ENCODE measurements around the gene GUSB. TPM values are rescaled to one million over a fixed set of nuclear protein-coding genes. Genes with fewer than 3 reads are reported as not detected.
A peak's percentile ranks its signal among the peaks of the same experiment; 100 is the strongest.
"Not testable (repeated sequence)": the region's sequence is repeated elsewhere in the genome, so short reads cannot be mapped to it uniquely, and the experiment has no call there.

GUSB gene
- total and polyA plus RNA-seq, 9 of the 15 experiments (the other 6 are each of a cell fraction or from before 2014, with no cell fraction given) = 22.7 to 102 (median 60.1) TPM

DNA sequence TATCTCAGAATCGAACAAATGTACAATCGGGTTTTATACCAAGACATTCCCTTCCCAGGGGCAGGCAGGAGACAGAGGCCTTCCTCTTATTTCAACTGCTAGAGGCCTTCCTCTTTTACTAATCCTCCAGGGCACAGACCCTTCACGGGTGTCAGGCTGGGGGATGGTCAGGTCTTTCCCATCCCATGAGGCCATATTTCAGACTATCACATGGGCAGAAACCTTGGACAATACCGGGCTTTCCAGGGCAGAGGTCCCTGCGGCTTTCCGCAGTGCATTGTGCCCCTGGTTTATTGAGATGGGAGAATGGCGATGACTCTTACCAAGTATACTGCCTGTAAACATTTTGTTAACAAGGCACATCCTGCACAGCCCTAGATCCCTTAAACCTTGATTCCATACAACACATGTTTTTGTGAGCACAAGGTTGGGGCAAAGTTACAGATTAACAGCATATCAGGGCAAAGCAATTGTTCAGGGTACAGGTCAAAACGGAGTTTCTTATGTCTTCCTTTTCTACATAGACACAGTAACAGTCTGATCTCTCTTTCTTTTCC lies 23.2 kb upstream of the GUSB start:
- in situ Hi-C loops (cut with MboI); intact Hi-C loops (cut with micrococcal nuclease); H3K9ac ChIP-seq (ENCODE audit: insufficient read depth in 1 of 2, low read depth in 2 of 2, low read length in 2 of 2); DNase-seq (ENCODE audit: extremely low read depth in 1 of 4, low spot score in 3 of 4); POLR2A ChIA-PET; H3K27me3 ChIP-seq (ENCODE audit: control insufficient read depth in 2 of 2, insufficient read depth in 2 of 2, low read length in 2 of 2); BruUV-seq (replicated peaks); FAIRE-seq; H3K36me3 ChIP-seq (ENCODE audit: control insufficient read depth, insufficient read depth, low read length); H3K4me1 ChIP-seq (replicated peaks in 1 of 2; ENCODE audit: control insufficient read depth in 2 of 2, insufficient read depth in 2 of 2, low read length in 2 of 2); H3K9me3 ChIP-seq (replicated peaks; ENCODE audit: control insufficient read depth, insufficient read depth, low read depth, low read length); H3K4me3 ChIP-seq; H3K9me1 ChIP-seq (ENCODE audit: control insufficient read depth, insufficient read depth, low read length); H3K27ac ChIP-seq (ENCODE audit: extremely low read depth, low read depth, low read length); ATAC-seq; CTCF ChIA-PET (ENCODE audit: low intra/inter-chr PET ratio); H3K79me2 ChIP-seq (ENCODE audit: control insufficient read depth, insufficient read depth, low read length); H3K4me2 ChIP-seq (ENCODE audit: insufficient read depth, low read length); H4K20me1 ChIP-seq (replicated peaks; ENCODE audit: control insufficient read depth, insufficient read depth, low read length): not testable (repeated sequence)
- WGBS (ENCODE audit: insufficient coverage, low coverage, missing lambda C conversion rate) = 45% methylated on average over 8 of the region's 8 CpGs
- peak; percentile 85 for TF ChIP-seq SPI1 (IDR thresholded peaks at IDR 0.05; ENCODE audit: borderline replicate concordance, low read depth, low read length)
- peak overlapping the region; percentile 70 for H2AFZ ChIP-seq (ENCODE audit: low read depth, low read length)

DNA sequence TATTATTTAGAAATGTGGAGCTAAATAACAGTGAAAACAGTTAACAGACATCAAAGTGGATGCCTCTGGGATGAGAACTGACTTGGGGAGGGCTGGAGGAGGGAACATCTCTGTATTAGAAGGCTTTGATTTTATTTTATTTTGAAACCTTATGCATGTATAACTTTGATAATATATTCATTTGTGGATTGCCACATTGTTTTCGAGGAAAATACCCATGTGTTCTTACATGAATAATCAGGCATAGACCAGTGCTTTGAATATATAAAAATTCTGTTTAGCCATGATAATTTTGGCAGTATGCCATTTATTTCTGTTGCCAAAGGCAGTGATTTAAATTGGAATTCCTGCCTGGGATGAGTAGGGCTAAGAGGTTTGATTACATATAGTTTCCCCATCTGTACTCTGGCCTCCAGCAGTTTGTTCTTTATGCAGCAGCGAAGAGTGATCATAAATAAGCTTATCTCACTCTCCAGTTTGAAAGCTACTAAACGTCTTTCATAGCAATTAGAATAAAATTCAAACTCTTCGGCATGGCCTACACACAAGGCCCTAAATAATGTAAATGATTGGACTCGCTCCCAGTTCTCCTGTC lies 18.9 kb upstream of the GUSB start:
- 4% methylated on average over 1 of the region's 5 CpGs for WGBS (ENCODE audit: insufficient coverage, low coverage, missing lambda C conversion rate)
- H3K79me2 ChIP-seq (ENCODE audit: control insufficient read depth, insufficient read depth, low read length); BruUV-seq (replicated peaks); DNase-seq (ENCODE audit: extremely low read depth in 1 of 4, low spot score in 3 of 4); H2AFZ ChIP-seq (ENCODE audit: low read depth, low read length); FAIRE-seq; H3K4me1 ChIP-seq (replicated peaks in 1 of 2; ENCODE audit: control insufficient read depth in 2 of 2, insufficient read depth in 2 of 2, low read length in 2 of 2); CTCF ChIA-PET (ENCODE audit: low intra/inter-chr PET ratio); H3K9ac ChIP-seq (ENCODE audit: insufficient read depth in 1 of 2, low read depth in 2 of 2, low read length in 2 of 2); POLR2A ChIA-PET; H3K4me3 ChIP-seq; H3K27ac ChIP-seq (ENCODE audit: extremely low read depth, low read depth, low read length); H4K20me1 ChIP-seq (replicated peaks; ENCODE audit: control insufficient read depth, insufficient read depth, low read length); H3K27me3 ChIP-seq (ENCODE audit: control insufficient read depth in 2 of 2, insufficient read depth in 2 of 2, low read length in 2 of 2); H3K9me1 ChIP-seq (ENCODE audit: control insufficient read depth, insufficient read depth, low read length); ATAC-seq; H3K9me3 ChIP-seq (replicated peaks; ENCODE audit: control insufficient read depth, insufficient read depth, low read depth, low read length); H3K36me3 ChIP-seq (ENCODE audit: control insufficient read depth, insufficient read depth, low read length); in situ Hi-C loops (cut with MboI); H3K4me2 ChIP-seq (ENCODE audit: insufficient read depth, low read length); intact Hi-C loops (cut with micrococcal nuclease): not testable (repeated sequence)

DNA sequence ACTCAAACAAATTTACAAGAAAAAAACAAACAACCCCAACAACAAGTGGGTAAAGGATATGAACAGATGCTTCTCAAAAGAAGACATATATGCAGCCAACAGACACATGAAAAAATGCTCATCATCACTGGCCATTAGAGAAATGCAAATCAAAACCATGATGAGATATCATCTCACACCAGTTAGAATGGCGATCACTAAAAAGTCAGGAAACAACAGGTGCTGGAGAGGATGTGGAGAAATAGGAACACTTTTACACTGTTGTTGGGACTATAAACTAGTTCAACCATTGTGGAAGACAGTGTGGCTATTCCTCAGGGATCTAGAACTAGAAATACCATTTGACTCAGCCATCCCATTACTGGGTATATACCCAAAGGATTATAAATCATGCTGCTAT lies 13.0 kb upstream of the GUSB start:
- H3K9me3 ChIP-seq (replicated peaks; ENCODE audit: control insufficient read depth, insufficient read depth, low read depth, low read length); POLR2A ChIA-PET; H3K9ac ChIP-seq (ENCODE audit: insufficient read depth in 1 of 2, low read depth in 2 of 2, low read length in 2 of 2); H3K27me3 ChIP-seq (ENCODE audit: control insufficient read depth in 2 of 2, insufficient read depth in 2 of 2, low read length in 2 of 2); in situ Hi-C loops (cut with MboI); ATAC-seq; CTCF ChIA-PET (ENCODE audit: low intra/inter-chr PET ratio); H3K4me1 ChIP-seq (replicated peaks in 1 of 2; ENCODE audit: control insufficient read depth in 2 of 2, insufficient read depth in 2 of 2, low read length in 2 of 2); H3K4me3 ChIP-seq; H3K27ac ChIP-seq (ENCODE audit: extremely low read depth, low read depth, low read length); H3K4me2 ChIP-seq (ENCODE audit: insufficient read depth, low read length); intact Hi-C loops (cut with micrococcal nuclease); H3K36me3 ChIP-seq (ENCODE audit: control insufficient read depth, insufficient read depth, low read length); H2AFZ ChIP-seq (ENCODE audit: low read depth, low read length); H4K20me1 ChIP-seq (replicated peaks; ENCODE audit: control insufficient read depth, insufficient read depth, low read length); H3K9me1 ChIP-seq (ENCODE audit: control insufficient read depth, insufficient read depth, low read length); DNase-seq (ENCODE audit: extremely low read depth in 1 of 4, low spot score in 3 of 4); BruUV-seq (replicated peaks); FAIRE-seq; H3K79me2 ChIP-seq (ENCODE audit: control insufficient read depth, insufficient read depth, low read length): not testable (repeated sequence)
- WGBS (ENCODE audit: insufficient coverage, low coverage, missing lambda C conversion rate) = 0% methylated on average over 1 of the region's 1 CpG

All from K562 (cell line).